NOMO-1 treated with dmso at 0.1 percent for 144 hours (cell line): Measurements from ENCODE around the gene LY6G6F.
A peak's percentile ranks its signal among the peaks of the same experiment; 100 is the strongest.

Experiments used
- DNase-seq: peaks from one replicate; lab custom pipeline; 2025; ENCODE audit not compliant: unreplicated experiment; lab: John Stamatoyannopoulos, UW

The LY6G6F gene

GRCh38 chr6:31722173-31722572 lies 15.5 kb downstream of the LY6G6F start:
- no peak for DNase-seq

- DNase-seq: no peak
Observed at GRCh38 chr6:31723245-31723979, 16.7 kb downstream of the LY6G6F start, which contains the start of gene MPIG6B. Gene MPIG6B, plus strand, starts transcription at chr6:31723373. Its CDS starts 11 bp downstream, at chr6:31723384.

- no peak for DNase-seq
Observed at GRCh38 chr6:31723980-31724691, 17.5 kb downstream of the LY6G6F start.

GRCh38 chr6:31725502-31726350 lies 19.1 kb downstream of the LY6G6F start:
- no peak for DNase-seq

GRCh38 chr6:31727034-31727716 lies 20.5 kb downstream of the LY6G6F start:
- DNase-seq: no peak

GRCh38 chr6:31727717-31728671 lies 21.3 kb downstream of the LY6G6F start:
- peak; percentile 69 for DNase-seq

GRCh38 chr6:31728767-31729514 lies 22.3 kb downstream of the LY6G6F start, which contains the start of gene DDAH2:
Gene DDAH2, minus strand, starts transcription at chr6:31729299. Its CDS starts 138 bp downstream, at chr6:31729161.
- no peak for DNase-seq

- DNase-seq: peak; percentile 64
Observed at GRCh38 chr6:31729515-31729978, 22.9 kb downstream of the LY6G6F start.

- DNase-seq: peak; percentile 33
Observed at GRCh38 chr6:31729979-31730630, 23.4 kb downstream of the LY6G6F start.

- no peak for DNase-seq
Observed at GRCh38 chr6:31730631-31731086, 24.0 kb downstream of the LY6G6F start.

GRCh38 chr6:31732029-31732428 lies 25.4 kb downstream of the LY6G6F start:
- DNase-seq: no peak

GRCh38 chr6:31733734-31734133 lies 27.1 kb downstream of the LY6G6F start:
- DNase-seq: no peak

- no peak for DNase-seq
Observed at GRCh38 chr6:31734247-31734820, 27.7 kb downstream of the LY6G6F start.

GRCh38 chr6:31734821-31735406 lies 28.2 kb downstream of the LY6G6F start:
- peak; percentile 26 for DNase-seq

GRCh38 chr6:31736021-31736767 lies 29.5 kb downstream of the LY6G6F start, which contains the start of gene CLIC1:
Gene CLIC1, minus strand, starts transcription at chr6:31736530. Its CDS starts 230 bp downstream, at chr6:31736300.
- DNase-seq: peak; percentile 78

- DNase-seq: no peak
Observed at GRCh38 chr6:31736768-31737314, 30.2 kb downstream of the LY6G6F start.
